Left kidney (tissue), 2 donors: ENCODE data around the gene SH3RF2. TPM values are rescaled to one million over a fixed set of nuclear protein-coding genes. Genes with fewer than 3 reads are reported as not detected.

Experiments used
- DNase-seq: peaks from one replicate; pipeline ENCODE4 v3.0.0-alpha.2; 2013
- polyA plus RNA-seq: library from polyadenylated mRNA; unstranded; fragments of 120-200 nt; gene quantifications from one replicate; pipeline ENCODE4 v1.2.1, GENCODE V29; 2013; ENCODE audit not compliant: insufficient read length

SH3RF2 gene
- polyA plus RNA-seq, 1 donor = 5.4 TPM

DNA sequence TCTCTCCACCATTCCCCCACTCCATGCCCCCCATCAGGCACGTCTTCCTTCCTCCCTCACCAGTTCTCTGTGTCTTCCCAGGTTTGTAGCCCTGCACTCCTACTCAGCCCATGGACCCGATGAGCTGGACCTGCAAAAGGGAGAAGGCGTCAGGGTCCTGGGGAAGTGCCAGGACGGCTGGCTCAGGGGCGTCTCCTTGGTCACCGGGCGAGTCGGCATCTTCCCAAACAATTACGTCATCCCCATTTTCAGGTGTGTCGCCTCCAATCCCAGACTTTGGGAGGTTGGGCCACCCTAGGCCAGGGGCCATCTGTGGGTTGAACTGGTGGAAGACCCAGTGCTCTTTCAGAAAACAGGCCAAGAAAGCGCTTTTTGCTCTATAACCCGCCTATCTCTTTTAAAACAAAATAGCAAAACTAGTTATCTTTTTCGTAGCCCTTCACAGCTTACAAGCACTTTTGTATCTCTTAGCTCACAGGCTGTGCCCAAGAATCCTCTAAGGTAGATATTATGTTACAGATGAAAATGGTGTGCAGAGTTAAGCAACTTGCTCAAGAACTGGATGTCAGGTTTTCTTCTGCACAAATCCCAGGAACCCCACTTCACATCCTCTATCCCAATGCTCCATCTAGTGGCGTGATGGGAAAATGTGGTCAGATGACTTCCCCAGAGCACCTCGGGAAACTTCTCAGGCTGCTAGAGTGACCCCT, 112.8 kb downstream of the SH3RF2 start:
- DNase-seq = peak; percentile 75

GRCh38 chr5:146049704-146050026, 113.3 kb downstream of the SH3RF2 start:
- DNase-seq = no peak

- no peak for DNase-seq
These were observed 113.7 kb downstream of the SH3RF2 start for GRCh38 chr5:146050086-146050485.

GRCh38 chr5:146051678-146052077, 115.3 kb downstream of the SH3RF2 start:
- DNase-seq = no peak

GRCh38 chr5:146052780-146053179, 116.4 kb downstream of the SH3RF2 start:
- no peak for DNase-seq

DNA sequence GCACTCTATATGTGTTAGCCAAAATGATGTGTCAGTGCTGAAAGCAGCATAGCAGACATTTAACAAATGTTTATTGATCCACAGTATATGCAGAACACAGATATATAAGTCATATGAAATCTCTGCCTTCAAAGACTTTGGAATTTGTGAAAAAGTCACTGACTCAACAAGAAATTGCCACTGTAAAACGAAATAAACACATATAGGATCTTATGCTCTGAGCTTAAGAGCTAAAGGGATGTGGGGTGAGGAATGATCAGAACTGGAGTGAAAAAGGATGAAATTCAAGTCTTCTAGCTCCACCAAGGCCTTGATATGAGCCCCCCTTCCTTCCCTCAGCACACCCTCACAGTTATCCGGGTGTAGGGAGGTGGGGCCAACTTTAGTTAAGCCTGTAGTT, 119.1 kb downstream of the SH3RF2 start:
- DNase-seq = no peak

DNA sequence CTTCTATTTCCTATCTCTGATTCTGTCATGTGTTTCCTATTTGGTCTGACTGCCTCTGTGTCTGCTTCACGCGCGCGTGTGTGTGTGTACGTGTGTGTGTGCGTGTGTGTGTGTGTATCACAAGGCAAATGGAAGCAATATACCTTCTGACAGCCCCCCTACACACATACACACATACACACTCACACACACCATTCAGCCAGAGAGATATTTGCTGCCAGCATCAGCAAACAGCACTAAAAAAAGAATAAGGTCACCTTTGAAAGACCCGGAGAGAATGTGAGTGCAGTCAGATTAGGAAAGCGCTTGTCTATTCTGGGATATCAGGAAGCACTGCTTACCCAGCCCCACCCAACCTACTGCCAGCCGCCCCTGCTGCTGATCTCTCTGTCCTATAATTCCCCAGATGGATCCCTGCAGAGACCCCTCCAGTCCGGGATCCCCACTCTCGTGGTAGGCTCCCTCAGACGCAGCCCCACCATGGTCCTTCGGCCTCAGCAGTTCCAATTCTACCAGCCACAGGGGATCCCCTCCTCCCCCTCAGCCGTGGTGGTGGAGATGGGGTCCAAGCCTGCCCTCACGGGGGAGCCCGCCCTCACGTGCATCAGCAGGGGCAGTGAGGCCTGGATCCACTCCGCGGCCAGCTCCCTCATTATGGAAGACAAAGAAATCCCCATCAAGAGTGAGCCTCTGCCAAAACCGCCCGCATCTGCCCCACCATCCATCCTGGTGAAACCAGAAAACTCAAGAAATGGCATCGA, 123.3 kb downstream of the SH3RF2 start:
- no peak for DNase-seq

DNA sequence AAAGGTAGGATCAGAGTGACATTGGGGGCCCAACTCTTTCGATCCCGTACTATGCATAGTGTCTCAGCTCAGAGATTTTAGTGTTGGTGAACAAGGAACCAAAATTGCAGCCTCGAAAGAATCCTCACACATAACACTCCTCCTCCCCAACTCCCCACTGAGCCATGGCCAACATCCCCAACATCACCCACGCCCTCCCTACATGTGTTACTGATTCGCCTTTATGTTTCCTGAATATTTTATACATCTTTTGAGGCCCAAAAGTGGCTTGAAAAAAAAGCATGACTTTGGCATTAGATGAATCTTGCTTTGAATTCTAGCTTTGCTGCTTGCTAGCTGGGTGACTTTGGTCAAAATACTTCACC, 123.8 kb downstream of the SH3RF2 start:
- no peak for DNase-seq

GRCh38 chr5:146066968-146067367, 130.6 kb downstream of the SH3RF2 start:
- DNase-seq = no peak

- no peak for DNase-seq
These were observed 131.8 kb downstream of the SH3RF2 start for GRCh38 chr5:146068206-146068605.

DNA sequence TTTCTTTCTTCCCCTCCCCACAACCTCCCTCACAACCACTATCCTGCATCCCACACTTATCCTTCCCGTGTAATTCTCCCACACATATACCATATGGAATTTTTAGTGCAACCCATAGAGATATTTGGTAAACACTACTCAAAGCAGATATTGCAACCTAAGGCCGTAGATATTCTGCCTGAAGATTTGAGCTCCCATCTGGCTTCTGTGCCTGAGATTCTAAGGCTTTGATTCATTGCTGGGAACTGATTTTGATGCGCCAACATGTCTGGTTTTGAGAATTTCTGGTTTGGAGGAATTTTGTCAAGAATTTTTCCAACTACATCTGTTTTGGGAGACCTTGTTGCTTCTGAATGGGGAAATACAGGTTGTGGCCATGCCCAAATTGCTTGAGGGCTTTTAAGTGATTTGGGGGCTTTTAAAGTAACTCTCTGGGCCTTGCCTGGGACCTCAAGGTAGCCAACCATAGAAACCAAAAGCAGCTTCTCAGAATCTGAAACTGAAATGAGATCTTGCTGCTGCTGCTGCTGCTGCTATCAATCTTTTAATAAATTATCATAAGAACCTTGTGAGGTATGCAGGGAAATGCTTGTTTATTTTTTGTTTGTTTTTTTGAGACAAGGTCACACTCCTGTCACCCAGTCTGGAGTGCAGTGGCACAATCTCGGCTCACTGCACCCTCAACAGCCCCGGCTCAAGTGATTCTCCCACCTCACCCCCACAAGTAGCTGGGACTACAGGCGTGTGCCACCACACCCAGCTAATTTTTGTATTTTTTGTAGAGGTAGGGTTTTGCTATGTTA, 132.8 kb downstream of the SH3RF2 start:
- DNase-seq = no peak

GRCh38 chr5:146069780-146070099, 133.4 kb downstream of the SH3RF2 start:
- DNase-seq = no peak

DNA sequence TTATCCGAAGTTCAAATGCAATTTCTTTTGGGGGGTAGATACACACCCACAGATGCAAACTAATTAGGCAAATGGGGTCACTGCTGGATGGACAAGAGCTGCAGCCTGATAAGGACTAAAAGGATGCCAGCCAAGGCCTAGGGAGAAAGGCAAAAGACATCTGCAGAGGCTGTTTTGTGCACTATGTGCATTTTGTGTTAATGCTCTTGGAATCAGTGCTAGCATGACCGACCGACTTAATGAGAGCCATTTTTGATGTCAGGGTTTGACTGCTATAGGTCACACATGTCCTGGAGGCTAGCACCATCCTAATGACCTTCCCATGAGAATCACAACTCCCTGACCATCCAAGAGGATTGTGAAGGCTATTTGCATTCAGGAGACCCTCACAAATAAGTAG, 134.4 kb downstream of the SH3RF2 start:
- DNase-seq = no peak

DNA sequence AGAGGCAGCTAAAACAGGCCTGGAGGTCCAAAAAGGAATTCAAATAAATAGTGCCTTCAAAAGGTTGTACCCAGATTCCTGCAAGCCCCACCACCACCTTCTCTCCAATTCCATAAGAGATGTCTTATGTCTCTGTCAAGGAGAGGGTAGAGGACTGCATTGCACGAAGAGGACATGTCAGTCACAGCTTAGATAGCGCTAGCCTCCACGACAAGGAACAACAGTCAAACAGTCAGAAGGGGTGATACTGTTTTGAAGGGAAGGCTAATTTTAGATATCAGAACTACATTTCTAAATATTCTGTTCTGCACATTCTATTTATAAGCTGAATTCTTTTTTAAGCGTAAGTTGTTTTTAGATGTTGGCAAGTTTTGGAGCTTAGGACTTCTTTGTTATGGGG, 134.8 kb downstream of the SH3RF2 start:
- DNase-seq = no peak

DNA sequence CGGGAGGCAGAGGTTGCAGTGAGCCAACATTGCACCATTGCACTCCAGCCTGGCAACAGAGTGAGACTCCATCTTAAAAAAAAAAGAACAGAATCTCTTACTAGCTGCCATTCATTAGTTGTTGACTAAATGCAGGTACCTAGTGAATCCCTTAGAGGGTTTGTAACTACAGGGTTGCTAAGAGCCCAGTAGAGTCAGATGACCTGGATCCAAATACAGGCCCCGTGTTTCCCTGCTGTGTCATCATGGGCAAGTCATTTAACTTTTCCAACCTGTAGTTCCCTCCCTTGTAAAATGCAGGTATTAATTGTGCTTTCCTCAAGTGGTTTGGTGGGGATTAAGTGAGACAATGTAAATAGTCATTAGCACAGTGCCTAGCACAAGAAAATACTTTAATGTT, 136.2 kb downstream of the SH3RF2 start:
- DNase-seq = no peak

GRCh38 chr5:146073239-146073900, 137.0 kb downstream of the SH3RF2 start:
- DNase-seq = no peak

- peak; percentile 7 for DNase-seq
These were observed 139.7 kb downstream of the SH3RF2 start for GRCh38 chr5:146076028-146076427.

DNA sequence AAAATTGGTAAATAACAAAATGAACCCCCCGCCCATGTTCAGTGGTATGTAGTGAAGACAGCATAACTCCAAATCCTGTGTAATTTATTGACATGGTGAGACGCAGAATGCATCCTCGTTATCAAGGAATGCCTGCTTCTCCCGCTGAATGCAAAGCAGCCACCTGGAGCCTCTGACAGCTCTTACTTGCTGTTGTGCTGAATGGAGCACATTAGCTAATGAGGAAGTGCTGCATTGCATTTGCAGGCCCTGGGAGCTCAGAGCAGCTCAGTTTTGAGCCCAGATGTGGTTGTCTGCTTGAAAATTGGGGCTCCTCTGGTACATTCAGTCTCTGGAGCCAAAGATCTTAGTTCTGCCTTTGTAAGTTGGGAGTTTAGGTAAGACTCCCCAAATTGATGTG, 140.1 kb downstream of the SH3RF2 start:
- no peak for DNase-seq

GRCh38 chr5:146078566-146078965, 142.2 kb downstream of the SH3RF2 start:
- DNase-seq = no peak

DNA sequence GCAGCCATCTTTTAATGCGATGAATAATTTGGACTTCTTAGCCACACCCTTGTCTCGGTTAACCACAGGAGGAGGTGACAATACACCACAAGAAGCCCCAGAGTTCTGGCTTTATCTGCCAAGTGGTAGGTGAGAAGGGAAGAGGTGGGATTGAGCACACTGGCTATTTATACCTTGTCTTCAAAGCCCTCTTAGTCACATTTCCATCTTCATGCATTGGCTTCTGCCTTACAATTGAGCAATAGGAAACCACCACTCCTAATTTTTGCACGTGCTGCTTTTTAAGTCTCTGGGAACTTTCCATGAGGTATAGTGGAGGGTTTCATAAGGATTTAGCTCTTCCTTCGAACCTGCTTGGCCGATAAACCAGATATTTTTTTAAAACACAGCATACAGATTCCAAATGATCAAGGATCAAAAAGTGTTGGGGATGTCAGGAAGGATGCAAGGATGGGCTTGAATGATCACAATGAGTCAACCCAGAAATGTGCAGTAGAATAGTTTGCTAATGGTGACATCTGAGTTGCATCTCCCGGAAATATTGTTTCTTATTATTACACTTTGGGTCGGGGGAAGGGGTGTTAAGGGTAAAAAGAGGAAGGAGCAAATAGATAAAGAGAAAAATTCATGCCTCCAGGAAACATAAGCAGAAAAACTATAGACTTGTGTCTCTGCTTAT, 143.5 kb downstream of the SH3RF2 start:
- DNase-seq = no peak

GRCh38 chr5:146081556-146081955, 145.2 kb downstream of the SH3RF2 start:
- peak; percentile 50 for DNase-seq

DNA sequence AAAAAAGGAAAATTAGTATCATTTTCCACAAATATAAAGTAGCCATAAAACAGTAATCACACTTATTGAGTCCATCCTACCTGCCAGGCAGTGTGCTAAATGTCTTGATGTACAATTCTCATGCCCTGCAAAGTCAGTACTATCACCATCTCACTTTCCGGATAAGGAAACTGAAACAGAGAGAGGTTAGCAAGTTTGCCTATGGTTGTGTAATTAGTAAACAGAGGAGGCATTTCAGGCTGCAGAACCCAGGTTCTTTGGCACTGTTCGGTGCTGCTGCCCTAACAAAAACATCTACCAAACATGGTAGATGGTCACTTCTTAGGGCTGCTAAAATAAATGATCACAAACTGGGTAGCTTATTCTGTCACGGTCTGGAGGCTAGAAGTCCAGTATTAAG, 146.4 kb downstream of the SH3RF2 start:
- no peak for DNase-seq
